Measurements from ENCODE around the gene NDUFA1.
"Not testable (repeated sequence)": the region's sequence is repeated elsewhere in the genome, so short reads cannot be mapped to it uniquely, and the experiment has no call there.

- not testable (repeated sequence) for TF ChIP-seq CTCF (IDR thresholded peaks at IDR 0.05; ENCODE audit: insufficient read depth, low read length); POLR2AphosphoS5 (IDR thresholded peaks at IDR 0.05; ENCODE audit: low read depth)
These were observed 19.0 kb downstream of the NDUFA1 start for GRCh38 chrX:119890626-119891025.

Measured in HL-60 (cell line).